HL-60 (cell line): ENCODE data around the gene IGLL5.

Experiments
- DNase-seq, 2 experiments: peaks; one replicate each; pipeline ENCODE4 v3.0.0-alpha.2; 2010 to 2020; ENCODE audit warnings: low read depth in 1 of 2, low spot score in 1 of 2
- H3K27ac ChIP-seq: fragments of 250-450 bp; sonication (Bioruptor Pico); replicated peaks from 2 replicates; pipeline ENCODE4 v1.5.1; 2020; ENCODE audit warnings: mild to moderate bottlenecking, moderate library complexity
- H3K27me3 ChIP-seq: fragments of 250-450 bp; sonication (Bioruptor Pico); 2 replicates; pipeline ENCODE4 v1.5.1; 2021; ENCODE audit warnings: mild to moderate bottlenecking, moderate library complexity; ENCODE audit not compliant: insufficient read depth, poor library complexity, severe bottlenecking
- H3K4me3 ChIP-seq: replicated peaks from 2 replicates; pipeline ENCODE4 v1.5.1; 2011; ENCODE audit warnings: mild to moderate bottlenecking, control low read depth, low read length; ENCODE audit not compliant: insufficient read depth
- CTCF ChIP-seq: IDR thresholded peaks from one replicate; pipeline ENCODE4 v1.5.1; 2011; ENCODE audit warnings: low read length, control low read depth, inconsistent platforms; ENCODE audit not compliant: insufficient read depth
- GABPA ChIP-seq: IDR thresholded peaks from 2 replicates; pipeline ENCODE4 v1.6.1; 2012; ENCODE audit warnings: low read depth
- POLR2AphosphoS5 ChIP-seq: IDR thresholded peaks from 2 replicates; pipeline ENCODE4 v1.6.1; 2012; ENCODE audit warnings: low read depth
- REST ChIP-seq: IDR thresholded peaks from 2 replicates; pipeline ENCODE4 v1.6.1; 2012; ENCODE audit warnings: low read depth; ENCODE audit not compliant: insufficient replicate concordance
- SPI1 ChIP-seq: IDR thresholded peaks from 2 replicates; pipeline ENCODE4 v1.6.1; 2012; ENCODE audit warnings: low read depth, mild to moderate bottlenecking, borderline replicate concordance

IGLL5 gene

GRCh38 chr22:22881116-22882000 is 6.3 kb upstream of the IGLL5 start:
- no peaks in the 10 kb centered on the region for H3K27me3 ChIP-seq
- no peak for TF ChIP-seq GABPA
- TF ChIP-seq POLR2AphosphoS5, result no peak
- TF ChIP-seq SPI1, result no peak
- TF ChIP-seq CTCF, result no peak
- no peak for TF ChIP-seq REST

GRCh38 chr22:22882033-22882717 is 5.4 kb upstream of the IGLL5 start:
- TF ChIP-seq SPI1 (no peak), REST (no peak)
- DNase-seq, result peak; percentile 36 to 42
- no peaks in the 10 kb centered on the region for H3K27me3 ChIP-seq
- H3K27ac ChIP-seq, result no peak overlapping the region
- no peak overlapping the region for H3K4me3 ChIP-seq

More at GRCh38 chr22:22881116-22882000, 6.3 kb upstream of the IGLL5 start:
- no peak for DNase-seq
- H3K4me3 ChIP-seq, result no peak overlapping the region
- no peak overlapping the region for H3K27ac ChIP-seq

- TF ChIP-seq POLR2AphosphoS5 (no peak), CTCF (no peak)
- H3K27me3 ChIP-seq, result no peaks in the 10 kb centered on the region
- no peak overlapping the region for H3K27ac ChIP-seq
- DNase-seq, result no peak
- no peak overlapping the region for H3K4me3 ChIP-seq
These were observed 4.4 kb upstream of the IGLL5 start for GRCh38 chr22:22883090-22883727.
